Measurements from ENCODE around the gene MPV17.
A peak's percentile ranks its signal among the peaks of the same experiment; 100 is the strongest.
"Not testable (repeated sequence)": the region's sequence is repeated elsewhere in the genome, so short reads cannot be mapped to it uniquely, and the experiment has no call there.

Gene MPV17

GRCh38 chr2:27296481-27296880 is 26.4 kb downstream of the MPV17 start:
- DNase-seq = no peak

GRCh38 chr2:27294928-27295327 is 28.0 kb downstream of the MPV17 start:
- DNase-seq = no peak

GRCh38 chr2:27291865-27292264 is 31.0 kb downstream of the MPV17 start:
- no peak for DNase-seq

GRCh38 chr2:27290549-27290948 is 32.3 kb downstream of the MPV17 start:
- DNase-seq = no peak

- no peak for DNase-seq
These were observed 34.3 kb downstream of the MPV17 start for GRCh38 chr2:27288610-27289009.

GRCh38 chr2:27285481-27285880 is 37.4 kb downstream of the MPV17 start:
- no peak for DNase-seq

- no peak for DNase-seq
These were observed 37.9 kb downstream of the MPV17 start for GRCh38 chr2:27284996-27285395.

GRCh38 chr2:27282892-27283291 is 40.0 kb downstream of the MPV17 start:
- DNase-seq = no peak

GRCh38 chr2:27281855-27282559 is 40.9 kb downstream of the MPV17 start, which contains the start of gene TRIM54:
Gene TRIM54 (plus strand): TSS chr2:27282429. CDS start chr2:27282732, 303 bp downstream.
- no peak for DNase-seq

GRCh38 chr2:27281442-27281841 is 41.5 kb downstream of the MPV17 start:
- DNase-seq = no peak

GRCh38 chr2:27280826-27281225 is 42.1 kb downstream of the MPV17 start:
- no peak for DNase-seq

GRCh38 chr2:27278010-27278409 is 44.9 kb downstream of the MPV17 start:
- DNase-seq = no peak

- no peak for DNase-seq
These were observed 47.4 kb downstream of the MPV17 start, which contains the start of gene DNAJC5G for GRCh38 chr2:27275211-27276150. Gene DNAJC5G (plus strand): TSS chr2:27275433. CDS start chr2:27276729, 1,296 bp downstream.

GRCh38 chr2:27272537-27273522 is 50.1 kb downstream of the MPV17 start:
- DNase-seq = not testable (repeated sequence)

GRCh38 chr2:27271631-27272340 is 51.1 kb downstream of the MPV17 start:
- no peak for DNase-seq

GRCh38 chr2:27270670-27271069 is 52.2 kb downstream of the MPV17 start:
- no peak for DNase-seq

GRCh38 chr2:27270131-27270530 is 52.8 kb downstream of the MPV17 start:
- no peak for DNase-seq

- not testable (repeated sequence) for DNase-seq
These were observed 54.6 kb downstream of the MPV17 start for GRCh38 chr2:27268296-27268695.

GRCh38 chr2:27265536-27265870 is 57.4 kb downstream of the MPV17 start:
- DNase-seq = no peak

- peak; percentile 67 for DNase-seq
These were observed 58.0 kb downstream of the MPV17 start for GRCh38 chr2:27264753-27265535.

- peak; percentile 12 for DNase-seq
These were observed 58.6 kb downstream of the MPV17 start for GRCh38 chr2:27264253-27264752.

Measured in DMS79 (cell line).